Measurements from ENCODE around the gene CENATAC. TPM values are rescaled to one million over a fixed set of nuclear protein-coding genes. Genes with fewer than 3 reads are reported as not detected.
"Not testable (repeated sequence)": the region's sequence is repeated elsewhere in the genome, so short reads cannot be mapped to it uniquely, and the experiment has no call there.

Gene CENATAC
- total and polyA plus RNA-seq, 9 of the 15 experiments (the other 6 are each of a cell fraction or from before 2014, with no cell fraction given), result 2.4 to 25.5 (median 13.7) TPM

DNA sequence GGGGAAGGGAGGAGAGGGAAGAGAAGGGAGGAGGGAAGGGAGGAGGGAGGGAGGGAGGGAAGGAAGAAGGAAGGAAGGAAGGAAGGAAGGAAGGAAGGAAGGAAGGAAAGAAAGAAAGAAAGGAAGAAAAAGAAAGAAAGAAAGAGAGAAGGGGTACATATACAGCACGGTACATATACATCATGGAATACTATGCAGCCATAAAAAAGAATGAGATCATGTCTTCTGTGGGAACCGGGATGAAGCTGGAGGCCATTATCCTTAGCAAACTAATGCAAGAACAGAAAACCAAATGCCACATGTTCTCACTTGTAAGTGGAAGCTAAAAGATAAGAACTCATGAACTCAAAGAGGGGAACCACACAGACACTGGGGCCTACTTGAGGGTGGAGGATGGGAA is 28.4 kb upstream of the CENATAC start:
- DNase-seq (ENCODE audit: extremely low read depth in 1 of 4, low spot score in 3 of 4); H3K9me1 ChIP-seq (ENCODE audit: control insufficient read depth, insufficient read depth, low read length); H2AFZ ChIP-seq (ENCODE audit: low read depth, low read length); FAIRE-seq; BruUV-seq (replicated peaks); H3K79me2 ChIP-seq (ENCODE audit: control insufficient read depth, insufficient read depth, low read length); H3K36me3 ChIP-seq (ENCODE audit: control insufficient read depth, insufficient read depth, low read length); ATAC-seq; H3K4me3 ChIP-seq; H4K20me1 ChIP-seq (replicated peaks; ENCODE audit: control insufficient read depth, insufficient read depth, low read length); in situ Hi-C loops (cut with MboI); CTCF ChIA-PET (ENCODE audit: low intra/inter-chr PET ratio); H3K27me3 ChIP-seq (ENCODE audit: control insufficient read depth in 2 of 2, insufficient read depth in 2 of 2, low read length in 2 of 2); H3K4me2 ChIP-seq (ENCODE audit: insufficient read depth, low read length); H3K9me3 ChIP-seq (replicated peaks; ENCODE audit: control insufficient read depth, insufficient read depth, low read depth, low read length); H3K27ac ChIP-seq (ENCODE audit: extremely low read depth, low read depth, low read length); H3K9ac ChIP-seq (ENCODE audit: insufficient read depth in 1 of 2, low read depth in 2 of 2, low read length in 2 of 2); intact Hi-C loops (cut with micrococcal nuclease); H3K4me1 ChIP-seq (replicated peaks in 1 of 2; ENCODE audit: control insufficient read depth in 2 of 2, insufficient read depth in 2 of 2, low read length in 2 of 2): not testable (repeated sequence)
- TF ChIP-seq BCOR (IDR thresholded peaks at IDR 0.05), result 0 out of 2 replicates have a peak, but pooled peaks have one; percentile 16
- TF ChIP-seq, protein P1, sequence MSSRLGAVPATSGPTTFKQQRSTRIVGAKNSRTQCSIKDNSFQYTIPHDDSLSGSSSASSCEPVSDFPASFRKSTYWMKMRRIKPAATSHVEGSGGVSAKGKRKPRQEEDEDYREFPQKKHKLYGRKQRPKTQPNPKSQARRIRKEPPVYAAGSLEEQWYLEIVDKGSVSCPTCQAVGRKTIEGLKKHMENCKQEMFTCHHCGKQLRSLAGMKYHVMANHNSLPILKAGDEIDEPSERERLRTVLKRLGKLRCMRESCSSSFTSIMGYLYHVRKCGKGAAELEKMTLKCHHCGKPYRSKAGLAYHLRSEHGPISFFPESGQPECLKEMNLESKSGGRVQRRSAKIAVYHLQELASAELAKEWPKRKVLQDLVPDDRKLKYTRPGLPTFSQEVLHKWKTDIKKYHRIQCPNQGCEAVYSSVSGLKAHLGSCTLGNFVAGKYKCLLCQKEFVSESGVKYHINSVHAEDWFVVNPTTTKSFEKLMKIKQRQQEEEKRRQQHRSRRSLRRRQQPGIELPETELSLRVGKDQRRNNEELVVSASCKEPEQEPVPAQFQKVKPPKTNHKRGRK (tag; IDR thresholded peaks at IDR 0.05), result 0 out of 2 replicates have a peak, but pooled peaks have one; percentile 15
- peak; percentile 51 for TF ChIP-seq RBM25 (IDR thresholded peaks at IDR 0.05; ENCODE audit: low read depth, low read length, severe bottlenecking)
- peak in 1 of 2 experiments; percentile 36; a peak in 2 of 4 replicates for TF ChIP-seq TRIM24 (IDR thresholded peaks at IDR 0.05)
- peak; percentile 86 for TF ChIP-seq ZNF146 (CRISPR knock-in tag; IDR thresholded peaks at IDR 0.05; ENCODE audit: unreplicated experiment)
- POLR2A ChIA-PET, result interaction anchor here (0.7 kb wide), 1 partner anchor 10 kb away, joined by 3 read pairs; no protein-coding TSS in a partner anchor
- WGBS (ENCODE audit: insufficient coverage, low coverage, missing lambda C conversion rate), result 52% methylated on average over 2 of the region's 2 CpGs

DNA sequence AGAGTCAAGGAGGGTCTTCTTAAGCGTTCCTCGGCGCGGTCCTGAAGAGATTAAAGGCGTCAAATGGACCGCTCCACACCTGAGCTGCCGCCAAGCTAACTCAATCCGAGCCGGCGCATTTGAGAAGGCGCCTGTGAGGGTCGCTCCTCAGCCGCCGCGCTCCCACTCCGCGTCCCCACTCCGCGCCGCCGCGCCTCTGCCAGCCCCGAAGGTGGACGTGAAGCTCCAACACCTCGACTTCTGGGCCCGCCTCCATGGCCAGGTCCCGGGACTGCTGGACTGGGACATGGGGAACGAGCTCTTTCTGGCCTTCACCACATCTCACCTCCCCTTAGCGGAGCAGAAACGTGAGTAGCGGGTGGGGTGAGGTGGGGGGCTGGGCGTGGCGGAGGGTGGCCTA is 26.3 kb upstream of the CENATAC start, which contains the start of gene FOXR1:
FOXR1 (plus strand) TSS at position 116 of the 400 bp plus-strand sequence; CDS start at position 287, 171 bp downstream.
- no peak for FAIRE-seq
- intact Hi-C loops (cut with micrococcal nuclease) (no loop called here), in situ Hi-C loops (cut with MboI) (no loop called here)
- no peak within 1 kb of the TSS for H3K4me3 ChIP-seq
- ATAC-seq, result no peak
- no peak for DNase-seq (ENCODE audit: extremely low read depth in 1 of 4, low spot score in 3 of 4)
- no peaks in the 10 kb centered on the region for H3K36me3 ChIP-seq (ENCODE audit: control insufficient read depth, insufficient read depth, low read length)
- no peaks in the 10 kb centered on the region for H3K9me3 ChIP-seq (replicated peaks; ENCODE audit: control insufficient read depth, insufficient read depth, low read depth, low read length)
- no peak within 1 kb of the TSS for H3K27ac ChIP-seq (ENCODE audit: extremely low read depth, low read depth, low read length)
- H3K4me2 ChIP-seq (ENCODE audit: insufficient read depth, low read length), result no peak within 1 kb of the TSS
- H3K9ac ChIP-seq (ENCODE audit: insufficient read depth in 1 of 2, low read depth in 2 of 2, low read length in 2 of 2), result no peak within 1 kb of the TSS
- BruUV-seq (replicated peaks), result no TSS peak
- H4K20me1 ChIP-seq (replicated peaks; ENCODE audit: control insufficient read depth, insufficient read depth, low read length), result no peaks in the 10 kb centered on the region
- ChIA-PET POLR2A (no interaction called here), CTCF (ENCODE audit: low intra/inter-chr PET ratio) (no interaction called here)
- no peak within 1 kb of the TSS for H2AFZ ChIP-seq (ENCODE audit: low read depth, low read length)
- H3K79me2 ChIP-seq (ENCODE audit: control insufficient read depth, insufficient read depth, low read length), result no peaks in the 10 kb centered on the region
- WGBS (ENCODE audit: insufficient coverage, low coverage, missing lambda C conversion rate), result 95% methylated on average over 15 of the region's 33 CpGs
- no peaks in the 10 kb centered on the region for H3K4me1 ChIP-seq (replicated peaks in 1 of 2; ENCODE audit: control insufficient read depth in 2 of 2, insufficient read depth in 2 of 2, low read length in 2 of 2)
- H3K27me3 ChIP-seq (ENCODE audit: control insufficient read depth in 2 of 2, insufficient read depth in 2 of 2, low read length in 2 of 2), result no peaks in the 10 kb centered on the region
- H3K9me1 ChIP-seq (ENCODE audit: control insufficient read depth, insufficient read depth, low read length), result no peaks in the 10 kb centered on the region
- TF ChIP-seq, protein P2, sequence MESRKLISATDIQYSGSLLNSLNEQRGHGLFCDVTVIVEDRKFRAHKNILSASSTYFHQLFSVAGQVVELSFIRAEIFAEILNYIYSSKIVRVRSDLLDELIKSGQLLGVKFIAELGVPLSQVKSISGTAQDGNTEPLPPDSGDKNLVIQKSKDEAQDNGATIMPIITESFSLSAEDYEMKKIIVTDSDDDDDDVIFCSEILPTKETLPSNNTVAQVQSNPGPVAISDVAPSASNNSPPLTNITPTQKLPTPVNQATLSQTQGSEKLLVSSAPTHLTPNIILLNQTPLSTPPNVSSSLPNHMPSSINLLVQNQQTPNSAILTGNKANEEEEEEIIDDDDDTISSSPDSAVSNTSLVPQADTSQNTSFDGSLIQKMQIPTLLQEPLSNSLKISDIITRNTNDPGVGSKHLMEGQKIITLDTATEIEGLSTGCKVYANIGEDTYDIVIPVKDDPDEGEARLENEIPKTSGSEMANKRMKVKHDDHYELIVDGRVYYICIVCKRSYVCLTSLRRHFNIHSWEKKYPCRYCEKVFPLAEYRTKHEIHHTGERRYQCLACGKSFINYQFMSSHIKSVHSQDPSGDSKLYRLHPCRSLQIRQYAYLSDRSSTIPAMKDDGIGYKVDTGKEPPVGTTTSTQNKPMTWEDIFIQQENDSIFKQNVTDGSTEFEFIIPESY (CRISPR knock-in tag; IDR thresholded peaks at IDR 0.05), result peak; percentile 58
